HepG2 (cell line): ENCODE data around the gene MARCHF6. TPM values are rescaled to one million over a fixed set of nuclear protein-coding genes. Genes with fewer than 3 reads are reported as not detected.

Experiments used
- CCAR2 ChIP-seq: fragments of 200-400 bp; formaldehyde crosslinking; optimal IDR thresholded peaks from 2 replicates; pipeline ENCODE3; 2018; ENCODE audit warnings: low read depth, mild to moderate bottlenecking, low read length, moderate library complexity
- FOXK1 ChIP-seq: sonication (generic); formaldehyde crosslinking; IDR thresholded peaks from 2 replicates; pipeline ENCODE4 v1.4.0; 2020; ENCODE audit warnings: low read depth, missing genetic modification reagents, borderline replicate concordance
- GABPB1 ChIP-seq: IDR thresholded peaks from 2 replicates; pipeline ENCODE4 v1.6.1; 2016; ENCODE audit warnings: mild to moderate bottlenecking, missing genetic modification reagents, moderate library complexity, missing compliant biosample characterization
- HDAC1 ChIP-seq: sonication (generic); formaldehyde crosslinking; IDR thresholded peaks from 2 replicates; pipeline ENCODE4 v1.5.1; 2020; ENCODE audit warnings: mild to moderate bottlenecking, missing genetic modification reagents
- KAT8 ChIP-seq: IDR thresholded peaks from 2 replicates; pipeline ENCODE4 v1.6.1; 2016; ENCODE audit warnings: missing genetic modification reagents, missing compliant biosample characterization
- MIER3 ChIP-seq: IDR thresholded peaks from 2 replicates; pipeline ENCODE4 v1.6.1; 2016; ENCODE audit warnings: missing compliant biosample characterization, borderline replicate concordance
- MYC ChIP-seq: sonication (generic); formaldehyde crosslinking; IDR thresholded peaks from 2 replicates; pipeline ENCODE4 v1.9.0; 2021; ENCODE audit warnings: missing genetic modification reagents, borderline replicate concordance
- XRCC5 ChIP-seq: fragments of 200-400 bp; formaldehyde crosslinking; optimal IDR thresholded peaks from 2 replicates; pipeline ENCODE3; 2017; ENCODE audit warnings: mild to moderate bottlenecking, low read length
- ZNF20 ChIP-seq: sonication (generic); formaldehyde crosslinking; IDR thresholded peaks from 2 replicates; pipeline ENCODE4 v1.4.0; 2020; ENCODE audit warnings: mild to moderate bottlenecking, moderate library complexity, missing genetic modification reagents
- ZNF607 ChIP-seq: sonication (generic); formaldehyde crosslinking; IDR thresholded peaks from 2 replicates; pipeline ENCODE4 v1.5.1; 2020; ENCODE audit warnings: missing genetic modification reagents, mild to moderate bottlenecking, borderline replicate concordance
- polyA plus RNA-seq, 8 experiments: library from polyadenylated mRNA; depleted of rRNA in 3 of 8; stranded (reverse) in 7 of 8; unstranded in 1 of 8; fragments of >200 nt; fragmentation: Illumina TruSeq in 4 of 8; extraction: Trizol in 4 of 8; gene quantifications; 2 replicates each; pipeline versions ENCODE4 v1.2.1 to v1.2.3, GENCODE V29; 2011 to 2016; ENCODE audit warnings: low read depth in 4 of 8, missing spikeins in 1 of 8, mixed read lengths in 1 of 8; ENCODE audit not compliant: insufficient read depth in 1 of 8
- total RNA-seq, 5 experiments: library from RNA; depleted of rRNA; stranded (reverse); fragments of >200 nt; fragmentation: Illumina TruSeq; extraction: Trizol; gene quantifications; 2 replicates each; pipeline ENCODE4 v1.2.3, GENCODE V29; 2016; ENCODE audit warnings: low read depth in 1 of 5
- TF ChIP-seq, protein P1 (sequence below): sonication (generic); formaldehyde crosslinking; IDR thresholded peaks from 2 replicates; pipeline ENCODE4 v1.4.0; 2020; ENCODE audit warnings: missing genetic modification reagents, borderline replicate concordance
- TF ChIP-seq, protein P2 (sequence below): sonication (generic); formaldehyde crosslinking; IDR thresholded peaks from 2 replicates; pipeline ENCODE4 v1.5.0; 2020; ENCODE audit warnings: mild to moderate bottlenecking, low read depth, missing genetic modification reagents, borderline replicate concordance
- TF ChIP-seq, protein P3 (sequence below): IDR thresholded peaks from 2 replicates; pipeline ENCODE4 v1.6.1; 2016; ENCODE audit warnings: low read depth
- TF ChIP-seq, protein P4 (sequence below): sonication (generic); formaldehyde crosslinking; IDR thresholded peaks from 2 replicates; pipeline ENCODE4 v1.4.0; 2020; ENCODE audit warnings: mild to moderate bottlenecking, missing genetic modification reagents, borderline replicate concordance

MARCHF6 gene
- total and polyA plus RNA-seq, 2 of the 13 experiments (the other 11 are each of a cell fraction or from before 2014, with no cell fraction given) = 48.6 to 107 TPM

DNA sequence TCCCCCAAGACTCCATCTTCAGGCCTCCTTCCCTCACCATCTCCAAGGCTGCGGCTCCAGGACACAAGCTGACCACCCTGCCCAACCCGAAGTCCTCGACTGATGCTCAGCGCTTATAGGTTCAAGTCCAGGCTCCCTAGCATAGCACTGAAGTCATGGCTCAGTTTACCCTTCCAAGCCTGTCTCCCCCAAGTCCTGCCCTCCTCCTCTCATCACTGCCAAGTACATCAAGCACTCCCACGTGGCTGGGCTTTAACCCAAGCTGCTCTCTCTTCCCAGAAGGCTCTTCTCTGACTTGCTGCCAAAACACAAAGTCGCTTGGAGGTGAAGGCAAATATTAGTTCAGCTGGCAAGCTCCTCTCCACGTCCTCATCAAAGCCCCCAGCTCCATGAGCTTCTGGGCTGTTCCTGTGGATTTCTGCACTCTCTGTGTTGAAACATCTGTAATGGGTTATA lies 22.1 kb upstream of the MARCHF6 start (continued):
- peak; percentile 63; the same call in 1 of the 2 replicates for TF ChIP-seq HDAC1 (CRISPR knock-in tag)
- no peak for TF ChIP-seq ZNF20 (CRISPR knock-in tag)
- peak; percentile 67 for TF ChIP-seq XRCC5
- peak; percentile 13; the same call in 1 of the 2 replicates for TF ChIP-seq GABPB1 (CRISPR knock-in tag)
- peak; percentile 70; the same call in 1 of the 2 replicates for TF ChIP-seq MYC (CRISPR knock-in tag)
- TF ChIP-seq, protein P1, sequence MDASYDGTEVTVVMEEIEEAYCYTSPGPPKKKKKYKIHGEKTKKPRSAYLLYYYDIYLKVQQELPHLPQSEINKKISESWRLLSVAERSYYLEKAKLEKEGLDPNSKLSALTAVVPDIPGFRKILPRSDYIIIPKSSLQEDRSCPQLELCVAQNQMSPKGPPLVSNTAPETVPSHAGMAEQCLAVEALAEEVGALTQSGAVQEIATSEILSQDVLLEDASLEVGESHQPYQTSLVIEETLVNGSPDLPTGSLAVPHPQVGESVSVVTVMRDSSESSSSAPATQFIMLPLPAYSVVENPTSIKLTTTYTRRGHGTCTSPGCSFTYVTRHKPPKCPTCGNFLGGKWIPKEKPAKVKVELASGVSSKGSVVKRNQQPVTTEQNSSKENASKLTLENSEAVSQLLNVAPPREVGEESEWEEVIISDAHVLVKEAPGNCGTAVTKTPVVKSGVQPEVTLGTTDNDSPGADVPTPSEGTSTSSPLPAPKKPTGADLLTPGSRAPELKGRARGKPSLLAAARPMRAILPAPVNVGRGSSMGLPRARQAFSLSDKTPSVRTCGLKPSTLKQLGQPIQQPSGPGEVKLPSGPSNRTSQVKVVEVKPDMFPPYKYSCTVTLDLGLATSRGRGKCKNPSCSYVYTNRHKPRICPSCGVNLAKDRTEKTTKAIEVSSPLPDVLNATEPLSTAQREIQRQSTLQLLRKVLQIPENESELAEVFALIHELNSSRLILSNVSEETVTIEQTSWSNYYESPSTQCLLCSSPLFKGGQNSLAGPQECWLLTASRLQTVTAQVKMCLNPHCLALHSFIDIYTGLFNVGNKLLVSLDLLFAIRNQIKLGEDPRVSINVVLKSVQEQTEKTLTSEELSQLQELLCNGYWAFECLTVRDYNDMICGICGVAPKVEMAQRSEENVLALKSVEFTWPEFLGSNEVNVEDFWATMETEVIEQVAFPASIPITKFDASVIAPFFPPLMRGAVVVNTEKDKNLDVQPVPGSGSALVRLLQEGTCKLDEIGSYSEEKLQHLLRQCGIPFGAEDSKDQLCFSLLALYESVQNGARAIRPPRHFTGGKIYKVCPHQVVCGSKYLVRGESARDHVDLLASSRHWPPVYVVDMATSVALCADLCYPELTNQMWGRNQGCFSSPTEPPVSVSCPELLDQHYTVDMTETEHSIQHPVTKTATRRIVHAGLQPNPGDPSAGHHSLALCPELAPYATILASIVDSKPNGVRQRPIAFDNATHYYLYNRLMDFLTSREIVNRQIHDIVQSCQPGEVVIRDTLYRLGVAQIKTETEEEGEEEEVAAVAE = 0 out of 2 replicates have a peak, but pooled peaks have one; percentile 37
- TF ChIP-seq, protein P2, sequence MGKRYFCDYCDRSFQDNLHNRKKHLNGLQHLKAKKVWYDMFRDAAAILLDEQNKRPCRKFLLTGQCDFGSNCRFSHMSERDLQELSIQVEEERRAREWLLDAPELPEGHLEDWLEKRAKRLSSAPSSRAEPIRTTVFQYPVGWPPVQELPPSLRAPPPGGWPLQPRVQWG (CRISPR knock-in tag) = no peak
- no peak for TF ChIP-seq CCAR2
- TF ChIP-seq FOXK1 (CRISPR knock-in tag) = peak; percentile 58; the same call in 1 of the 2 replicates
- TF ChIP-seq, protein P3, sequence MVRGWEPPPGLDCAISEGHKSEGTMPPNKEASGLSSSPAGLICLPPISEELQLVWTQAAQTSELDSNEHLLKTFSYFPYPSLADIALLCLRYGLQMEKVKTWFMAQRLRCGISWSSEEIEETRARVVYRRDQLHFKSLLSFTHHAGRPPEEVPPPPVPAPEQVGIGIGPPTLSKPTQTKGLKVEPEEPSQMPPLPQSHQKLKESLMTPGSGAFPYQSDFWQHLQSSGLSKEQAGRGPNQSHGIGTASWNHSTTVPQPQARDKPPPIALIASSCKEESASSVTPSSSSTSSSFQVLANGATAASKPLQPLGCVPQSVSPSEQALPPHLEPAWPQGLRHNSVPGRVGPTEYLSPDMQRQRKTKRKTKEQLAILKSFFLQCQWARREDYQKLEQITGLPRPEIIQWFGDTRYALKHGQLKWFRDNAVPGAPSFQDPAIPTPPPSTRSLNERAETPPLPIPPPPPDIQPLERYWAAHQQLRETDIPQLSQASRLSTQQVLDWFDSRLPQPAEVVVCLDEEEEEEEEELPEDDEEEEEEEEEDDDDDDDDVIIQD = peak; percentile 60; the same call in 1 of the 2 replicates
- TF ChIP-seq ZNF607 (CRISPR knock-in tag) = no peak
- peak; percentile 78; the same call in 1 of the 2 replicates for TF ChIP-seq MIER3 (CRISPR knock-in tag)
- TF ChIP-seq KAT8 (CRISPR knock-in tag) = peak; percentile 33; the same call in 1 of the 2 replicates
- TF ChIP-seq, protein P4, sequence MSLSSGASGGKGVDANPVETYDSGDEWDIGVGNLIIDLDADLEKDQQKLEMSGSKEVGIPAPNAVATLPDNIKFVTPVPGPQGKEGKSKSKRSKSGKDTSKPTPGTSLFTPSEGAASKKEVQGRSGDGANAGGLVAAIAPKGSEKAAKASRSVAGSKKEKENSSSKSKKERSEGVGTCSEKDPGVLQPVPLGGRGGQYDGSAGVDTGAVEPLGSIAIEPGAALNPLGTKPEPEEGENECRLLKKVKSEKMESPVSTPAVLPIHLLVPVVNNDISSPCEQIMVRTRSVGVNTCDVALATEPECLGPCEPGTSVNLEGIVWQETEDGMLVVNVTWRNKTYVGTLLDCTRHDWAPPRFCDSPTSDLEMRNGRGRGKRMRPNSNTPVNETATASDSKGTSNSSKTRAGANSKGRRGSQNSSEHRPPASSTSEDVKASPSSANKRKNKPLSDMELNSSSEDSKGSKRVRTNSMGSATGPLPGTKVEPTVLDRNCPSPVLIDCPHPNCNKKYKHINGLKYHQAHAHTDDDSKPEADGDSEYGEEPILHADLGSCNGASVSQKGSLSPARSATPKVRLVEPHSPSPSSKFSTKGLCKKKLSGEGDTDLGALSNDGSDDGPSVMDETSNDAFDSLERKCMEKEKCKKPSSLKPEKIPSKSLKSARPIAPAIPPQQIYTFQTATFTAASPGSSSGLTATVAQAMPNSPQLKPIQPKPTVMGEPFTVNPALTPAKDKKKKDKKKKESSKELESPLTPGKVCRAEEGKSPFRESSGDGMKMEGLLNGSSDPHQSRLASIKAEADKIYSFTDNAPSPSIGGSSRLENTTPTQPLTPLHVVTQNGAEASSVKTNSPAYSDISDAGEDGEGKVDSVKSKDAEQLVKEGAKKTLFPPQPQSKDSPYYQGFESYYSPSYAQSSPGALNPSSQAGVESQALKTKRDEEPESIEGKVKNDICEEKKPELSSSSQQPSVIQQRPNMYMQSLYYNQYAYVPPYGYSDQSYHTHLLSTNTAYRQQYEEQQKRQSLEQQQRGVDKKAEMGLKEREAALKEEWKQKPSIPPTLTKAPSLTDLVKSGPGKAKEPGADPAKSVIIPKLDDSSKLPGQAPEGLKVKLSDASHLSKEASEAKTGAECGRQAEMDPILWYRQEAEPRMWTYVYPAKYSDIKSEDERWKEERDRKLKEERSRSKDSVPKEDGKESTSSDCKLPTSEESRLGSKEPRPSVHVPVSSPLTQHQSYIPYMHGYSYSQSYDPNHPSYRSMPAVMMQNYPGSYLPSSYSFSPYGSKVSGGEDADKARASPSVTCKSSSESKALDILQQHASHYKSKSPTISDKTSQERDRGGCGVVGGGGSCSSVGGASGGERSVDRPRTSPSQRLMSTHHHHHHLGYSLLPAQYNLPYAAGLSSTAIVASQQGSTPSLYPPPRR (CRISPR knock-in tag) = peak; percentile 47; the same call in 1 of the 2 replicates
